AG09309 (cell line): Measurements from ENCODE around the gene TNNI3K.

Experiments used
- DNase-seq: peaks from one replicate; pipeline ENCODE4 v3.0.0-alpha.2; 2010; ENCODE audit warnings: low read depth
- H3K4me3 ChIP-seq: 2 replicates; pipeline ENCODE4 v1.5.1; 2011; ENCODE audit warnings: mild to moderate bottlenecking, low read depth, low read length, moderate library complexity; ENCODE audit not compliant: control insufficient read depth
- TF ChIP-seq, protein P1 (sequence below): IDR thresholded peaks from 2 replicates; pipeline ENCODE4 v1.5.1; 2011; ENCODE audit warnings: mild to moderate bottlenecking, low read depth, low read length, inconsistent platforms; ENCODE audit not compliant: insufficient read depth, control insufficient read depth; ENCODE audit errors: missing control alignments

Gene TNNI3K

GRCh38 chr1:74522148-74522547 is 287.0 kb downstream of the TNNI3K start:
- TF ChIP-seq, protein P1, sequence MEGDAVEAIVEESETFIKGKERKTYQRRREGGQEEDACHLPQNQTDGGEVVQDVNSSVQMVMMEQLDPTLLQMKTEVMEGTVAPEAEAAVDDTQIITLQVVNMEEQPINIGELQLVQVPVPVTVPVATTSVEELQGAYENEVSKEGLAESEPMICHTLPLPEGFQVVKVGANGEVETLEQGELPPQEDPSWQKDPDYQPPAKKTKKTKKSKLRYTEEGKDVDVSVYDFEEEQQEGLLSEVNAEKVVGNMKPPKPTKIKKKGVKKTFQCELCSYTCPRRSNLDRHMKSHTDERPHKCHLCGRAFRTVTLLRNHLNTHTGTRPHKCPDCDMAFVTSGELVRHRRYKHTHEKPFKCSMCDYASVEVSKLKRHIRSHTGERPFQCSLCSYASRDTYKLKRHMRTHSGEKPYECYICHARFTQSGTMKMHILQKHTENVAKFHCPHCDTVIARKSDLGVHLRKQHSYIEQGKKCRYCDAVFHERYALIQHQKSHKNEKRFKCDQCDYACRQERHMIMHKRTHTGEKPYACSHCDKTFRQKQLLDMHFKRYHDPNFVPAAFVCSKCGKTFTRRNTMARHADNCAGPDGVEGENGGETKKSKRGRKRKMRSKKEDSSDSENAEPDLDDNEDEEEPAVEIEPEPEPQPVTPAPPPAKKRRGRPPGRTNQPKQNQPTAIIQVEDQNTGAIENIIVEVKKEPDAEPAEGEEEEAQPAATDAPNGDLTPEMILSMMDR = no peak
- no peak overlapping the region for H3K4me3 ChIP-seq
- no peak for DNase-seq

DNA sequence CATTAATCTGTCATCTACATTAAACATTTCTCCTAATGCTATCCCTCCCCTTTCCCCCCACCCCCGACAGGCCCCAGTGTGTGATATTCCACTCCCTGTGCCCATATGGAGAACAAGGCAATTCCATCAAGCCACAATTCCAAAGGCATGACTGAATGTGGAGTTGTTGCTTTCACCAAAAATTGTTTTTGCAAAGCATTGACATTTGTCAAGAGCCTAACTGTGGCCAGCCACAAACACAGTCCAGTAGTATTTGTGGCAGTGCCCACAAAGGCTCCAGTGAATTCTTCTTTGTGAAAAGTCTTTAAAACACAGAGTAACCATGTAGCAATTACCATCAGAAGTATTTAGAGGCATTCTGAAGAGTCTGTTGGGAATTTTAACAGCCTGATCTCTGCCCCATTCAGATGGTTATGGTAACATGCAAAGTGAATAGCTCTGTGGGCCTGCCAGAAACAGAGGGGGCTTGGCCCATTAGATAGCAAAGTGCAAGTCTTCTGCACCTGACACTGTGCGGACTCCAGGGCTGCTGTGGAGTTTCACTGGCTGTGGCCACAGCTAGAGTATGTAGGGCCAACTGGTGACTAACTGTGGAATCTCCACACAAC is 288.8 kb downstream of the TNNI3K start:
- H3K4me3 ChIP-seq = no peak overlapping the region
- TF ChIP-seq, protein P1 = no peak
- DNase-seq = no peak

- no peak for DNase-seq
- H3K4me3 ChIP-seq = no peak overlapping the region
- TF ChIP-seq, protein P1 = no peak
These were observed 291.5 kb downstream of the TNNI3K start for GRCh38 chr1:74526708-74527107.

DNA sequence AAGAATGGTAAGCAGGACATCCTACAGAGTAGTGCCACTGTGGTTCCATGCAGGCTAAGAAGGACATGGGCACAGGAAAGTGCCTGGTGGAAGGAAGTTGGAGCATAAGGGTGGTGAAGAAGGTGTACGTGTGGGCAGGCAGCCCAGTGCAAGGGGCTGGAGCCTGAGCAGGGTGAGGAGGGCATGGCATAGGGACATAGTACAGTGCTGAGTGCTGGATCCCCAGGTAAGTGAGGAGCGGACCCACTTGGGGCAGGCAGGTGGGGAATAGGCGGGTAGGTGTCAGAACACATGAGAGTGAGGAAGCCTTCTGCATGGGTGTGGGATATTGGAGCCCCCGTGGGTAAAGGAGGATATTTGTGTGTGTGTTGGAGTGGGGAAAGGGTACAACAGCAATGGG is 292.9 kb downstream of the TNNI3K start:
- no peak for DNase-seq
- no peak overlapping the region for H3K4me3 ChIP-seq
- TF ChIP-seq, protein P1 = no peak

GRCh38 chr1:74530892-74531291 is 295.7 kb downstream of the TNNI3K start:
- no peak overlapping the region for H3K4me3 ChIP-seq
- DNase-seq = no peak
- TF ChIP-seq, protein P1 = no peak

- no peak for DNase-seq
- TF ChIP-seq, protein P1 = no peak
- no peak overlapping the region for H3K4me3 ChIP-seq
These were observed 296.6 kb downstream of the TNNI3K start for GRCh38 chr1:74531796-74532195.

DNA sequence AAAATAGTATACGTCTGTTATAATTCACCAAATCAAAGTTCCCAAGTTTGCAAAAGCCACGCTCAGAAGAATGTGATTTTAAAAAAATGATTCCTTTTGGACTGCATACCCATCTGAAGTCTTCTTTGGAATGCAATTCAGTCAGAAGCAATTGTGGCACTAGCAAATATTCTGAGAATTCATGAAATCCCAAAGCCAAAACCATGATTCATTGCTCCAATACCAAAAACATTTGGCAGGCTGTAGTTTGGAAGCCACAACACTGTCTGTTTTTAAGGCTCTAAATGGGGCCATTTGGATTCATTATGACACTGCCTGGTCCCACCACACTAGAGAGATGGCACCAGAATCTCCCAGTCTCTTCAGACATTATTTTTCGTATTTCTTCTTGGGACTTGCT is 299.1 kb downstream of the TNNI3K start:
- DNase-seq = peak; percentile 17
- H3K4me3 ChIP-seq = no peak overlapping the region
- TF ChIP-seq, protein P1 = no peak
